HG03108 (cell line): ENCODE data around the gene PCDHA5.

Source experiments
- ATAC-seq: cut with Tn5 transposase; IDR thresholded peaks from one replicate; pipeline ENCODE4 v1.9.1; 2021; ENCODE audit warnings: moderate library complexity; ENCODE audit not compliant: unreplicated experiment

Gene PCDHA5

GRCh38 chr5:140857987-140858240 is 36.5 kb downstream of the PCDHA5 start:
- no peak for ATAC-seq

- ATAC-seq = no peak
These were observed 41.3 kb downstream of the PCDHA5 start for GRCh38 chr5:140862441-140863295.

- no peak for ATAC-seq
These were observed 47.5 kb downstream of the PCDHA5 start, which contains the start of gene PCDHA11 for GRCh38 chr5:140868721-140869554. Gene PCDHA11, plus strand, starts transcription at chr5:140868957. Its CDS starts 147 bp downstream, at chr5:140869104.

GRCh38 chr5:140869555-140869886 is 48.1 kb downstream of the PCDHA5 start:
- no peak for ATAC-seq

- ATAC-seq = no peak
These were observed 49.1 kb downstream of the PCDHA5 start for GRCh38 chr5:140870221-140871201.
